ENCODE data around the gene VAV1. TPM values are rescaled to one million over a fixed set of nuclear protein-coding genes. Genes with fewer than 3 reads are reported as not detected.

The VAV1 gene
- total RNA-seq, 1 experiment from 2014 or later: 7.5 TPM

DNA sequence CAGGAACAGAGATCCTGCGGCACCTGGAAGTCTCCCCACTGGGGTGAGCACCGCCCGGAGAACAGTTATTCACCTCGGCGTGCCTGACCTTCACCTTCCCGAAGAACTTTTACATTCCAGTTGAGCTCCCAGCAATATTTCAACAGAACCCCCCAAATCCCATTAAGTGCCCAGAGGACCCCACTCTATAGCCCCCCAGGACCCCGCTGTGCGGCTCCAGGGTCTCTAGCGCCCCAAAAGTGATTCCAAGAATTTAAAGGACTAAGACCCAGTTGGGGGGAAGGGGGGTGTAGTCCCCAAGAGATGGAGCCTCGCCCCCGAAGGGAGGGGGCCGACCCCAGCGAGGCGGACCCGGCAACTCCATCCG, 35.6 kb upstream of the VAV1 start:
- BruUV-seq (replicated peaks): TSS peak; percentile 32
- Histone ChIP-seq H4K20me1 (ENCODE audit: insufficient read depth) (0 out of 2 replicates have a peak, but pooled peaks cover 5% of the 10 kb centered on the region), H3K27ac (peak overlapping the region; percentile 81), H3K9me2 (ENCODE audit: insufficient read depth) (no peaks in the 10 kb centered on the region), H3K9me3 (ENCODE audit: insufficient read depth, low read depth) (no peaks in the 10 kb centered on the region), H3K4me2 (peak overlapping the region; percentile 79), H2AFZ (peak overlapping the region; percentile 76), H3K27me3 (ENCODE audit: insufficient read depth, low read depth) (no peaks in the 10 kb centered on the region), H3K36me3 (ENCODE audit: low read depth) (no peaks in the 10 kb centered on the region), H3K4me3 (peak overlapping the region; percentile 82), H3K4me1 (replicated peaks; ENCODE audit: insufficient read depth) (peaks cover 22% of the 10 kb centered on the region), H3F3A (ENCODE audit: insufficient read depth, low read depth) (peaks cover 32% of the 10 kb centered on the region), H3K79me2 (ENCODE audit: low read depth) (peaks cover 36% of the 10 kb centered on the region)
- intact Hi-C loops (cut with micrococcal nuclease; ENCODE audit: unreplicated experiment): loop anchor here (1.0 to 5.0 kb wide), 4 partner anchors 105 to 610 kb away; partner anchors contain the start of gene CRB3
- peak in 1 of 2 experiments; percentile 37 for DNase-seq
- ChIA-PET CTCF (interaction anchor here (0.5 to 0.8 kb wide), 2 partner anchors 16 to 752 kb away, joined by 3 to 12 read pairs; partner anchors contain the start of gene C3), POLR2A (ENCODE audit: unreplicated experiment) (interaction anchor here (0.5 to 1.8 kb wide), 3 partner anchors 16 to 206 kb away, joined by 3 to 8 read pairs (median 4); partner anchors contain the start of genes C3 and TNFSF9)
- TF ChIP-seq, protein P1, sequence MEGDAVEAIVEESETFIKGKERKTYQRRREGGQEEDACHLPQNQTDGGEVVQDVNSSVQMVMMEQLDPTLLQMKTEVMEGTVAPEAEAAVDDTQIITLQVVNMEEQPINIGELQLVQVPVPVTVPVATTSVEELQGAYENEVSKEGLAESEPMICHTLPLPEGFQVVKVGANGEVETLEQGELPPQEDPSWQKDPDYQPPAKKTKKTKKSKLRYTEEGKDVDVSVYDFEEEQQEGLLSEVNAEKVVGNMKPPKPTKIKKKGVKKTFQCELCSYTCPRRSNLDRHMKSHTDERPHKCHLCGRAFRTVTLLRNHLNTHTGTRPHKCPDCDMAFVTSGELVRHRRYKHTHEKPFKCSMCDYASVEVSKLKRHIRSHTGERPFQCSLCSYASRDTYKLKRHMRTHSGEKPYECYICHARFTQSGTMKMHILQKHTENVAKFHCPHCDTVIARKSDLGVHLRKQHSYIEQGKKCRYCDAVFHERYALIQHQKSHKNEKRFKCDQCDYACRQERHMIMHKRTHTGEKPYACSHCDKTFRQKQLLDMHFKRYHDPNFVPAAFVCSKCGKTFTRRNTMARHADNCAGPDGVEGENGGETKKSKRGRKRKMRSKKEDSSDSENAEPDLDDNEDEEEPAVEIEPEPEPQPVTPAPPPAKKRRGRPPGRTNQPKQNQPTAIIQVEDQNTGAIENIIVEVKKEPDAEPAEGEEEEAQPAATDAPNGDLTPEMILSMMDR (conservative IDR thresholded peaks at IDR 0.05): peak; percentile 22; the same call in 1 of the 2 replicates
- TF ChIP-seq EZH2 (IDR thresholded peaks at IDR 0.05; ENCODE audit: low read depth): no peak

DNA sequence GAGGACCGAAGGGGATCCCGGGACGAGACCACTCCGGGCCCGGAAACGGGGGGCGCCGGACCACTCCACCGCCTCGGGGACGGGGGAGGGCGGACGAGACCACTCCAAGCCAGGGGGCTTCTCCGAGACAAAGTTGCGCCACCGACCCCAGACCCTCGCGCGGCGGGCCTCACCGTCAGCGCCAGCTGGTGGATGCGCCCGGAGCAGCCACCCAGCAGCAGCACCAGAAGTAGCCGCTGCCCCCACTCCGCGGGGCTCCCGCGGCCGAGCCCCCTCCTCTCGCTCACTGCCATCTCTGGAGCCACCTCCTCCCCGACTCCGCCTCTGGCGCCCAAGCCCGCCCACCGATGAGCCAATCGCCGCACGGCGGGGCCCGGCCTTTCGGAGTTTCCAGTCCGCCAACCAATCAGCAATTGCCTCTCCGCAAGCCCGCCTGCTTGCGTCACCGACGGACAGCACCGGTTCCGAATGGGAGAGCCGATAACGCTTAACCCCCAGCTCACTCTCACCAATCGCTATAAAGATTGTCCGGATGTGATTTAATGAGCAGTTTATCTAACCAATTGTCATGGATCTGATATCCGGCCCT, 35.1 kb upstream of the VAV1 start, which contains the start of gene GPR108:
Gene GPR108 (minus strand): TSS at position 297 of the 589 bp plus-strand sequence. CDS start 4 bp downstream, at position 293.
- Histone ChIP-seq H3K27me3 (ENCODE audit: insufficient read depth, low read depth) (no peaks in the 10 kb centered on the region), H2AFZ (peak within 1 kb of the TSS; percentile 76), H4K20me1 (ENCODE audit: insufficient read depth) (0 out of 2 replicates have a peak, but pooled peaks cover 5% of the 10 kb centered on the region), H3K4me3 (peak within 1 kb of the TSS; percentile 82), H3K9me2 (ENCODE audit: insufficient read depth) (no peaks in the 10 kb centered on the region), H3F3A (ENCODE audit: insufficient read depth, low read depth) (peaks cover 37% of the 10 kb centered on the region), H3K79me2 (ENCODE audit: low read depth) (peaks cover 41% of the 10 kb centered on the region), H3K4me1 (replicated peaks; ENCODE audit: insufficient read depth) (peaks cover 27% of the 10 kb centered on the region), H3K9me3 (ENCODE audit: insufficient read depth, low read depth) (no peaks in the 10 kb centered on the region), H3K4me2 (peak within 1 kb of the TSS; percentile 79), H3K27ac (peak within 1 kb of the TSS; percentile 81), H3K36me3 (ENCODE audit: low read depth) (no peaks in the 10 kb centered on the region)
- ChIA-PET CTCF (interaction anchor here (0.8 to 1.1 kb wide), 2 partner anchors 64 to 753 kb away, joined by 3 read pairs; no protein-coding TSS in a partner anchor), POLR2A (ENCODE audit: unreplicated experiment) (interaction anchor here (0.5 to 1.8 kb wide), 4 partner anchors 16 to 214 kb away, joined by 3 to 8 read pairs (median 4); partner anchors contain the start of genes C3 and TNFSF9)
- intact Hi-C loops (cut with micrococcal nuclease; ENCODE audit: unreplicated experiment): loop anchor here (5.0 kb wide), 2 partner anchors 275 to 610 kb away; partner anchors contain the start of gene CRB3
- BruUV-seq (replicated peaks): no TSS peak
- peak; percentile 96 to 98 for DNase-seq
- no peak for TF ChIP-seq EZH2 (IDR thresholded peaks at IDR 0.05; ENCODE audit: low read depth)
- TF ChIP-seq, protein P1 (conservative IDR thresholded peaks at IDR 0.05): no peak
